Uterus (tissue), 4 donors: Measurements from ENCODE around the gene FAR1. TPM values are rescaled to one million over a fixed set of nuclear protein-coding genes. Genes with fewer than 3 reads are reported as not detected.

Source experiments
- DNase-seq, 2 donors: peaks; one replicate each; pipeline ENCODE4 v3.0.0-alpha.2; 2019 to 2020
- H3K27ac ChIP-seq, 2 donors: fragments of 200-600 bp; sonication (generic); 1 replicate in 1 of 2; 2 replicates in 1 of 2; pipeline ENCODE4 v1.5.1; 2016 to 2018
- H3K27me3 ChIP-seq, 2 donors: fragments of 200-600 bp; sonication (generic); one replicate each; pipeline ENCODE4 v1.5.1; 2018 to 2019; ENCODE audit warnings: control low read depth in 1 of 2
- H3K36me3 ChIP-seq, 2 donors: fragments of 200-600 bp; sonication (generic); one replicate each; pipeline ENCODE4 v1.5.1; 2019; ENCODE audit warnings: control low read depth in 1 of 2
- H3K4me1 ChIP-seq, 2 donors: fragments of 200-600 bp; sonication (generic); one replicate each; pipeline ENCODE4 v1.5.1; 2018 to 2019; ENCODE audit warnings: control low read depth in 1 of 2
- H3K4me3 ChIP-seq, 2 donors: fragments of 200-600 bp; sonication (generic); 1 replicate in 1 of 2; 2 replicates in 1 of 2; pipeline ENCODE4 v1.5.1; 2018 to 2019; ENCODE audit warnings: mild to moderate bottlenecking in 1 of 2
- H3K9me3 ChIP-seq, 2 donors: fragments of 200-600 bp; sonication (generic); one replicate each; pipeline ENCODE4 v1.5.1; 2019; ENCODE audit warnings: control low read depth in 1 of 2
- CTCF ChIP-seq, 4 experiments: fragments of 200-600 bp in 2 of 4; fragments of 450-650 bp in 2 of 4; sonication (generic) in 2 of 4; IDR thresholded peaks; one replicate each; pipeline ENCODE4 v1.5.1; 2016 to 2019; ENCODE audit warnings: antibody characterized with exemption in 4 of 4, mild to moderate bottlenecking in 2 of 4, moderate library complexity in 1 of 4
- POLR2A ChIP-seq, 2 donors: fragments of 450-650 bp; IDR thresholded peaks; one replicate each; pipeline ENCODE4 v1.6.1; 2016; ENCODE audit warnings: antibody characterized with exemption in 2 of 2, mild to moderate bottlenecking in 1 of 2, moderate library complexity in 1 of 2
- intact Hi-C: fragments of 100-400 bp; cut with DNase I; formaldehyde crosslinking; loops from one replicate; pipeline ENCODE4 v1.15.1; 2023; ENCODE audit warnings: low total_unique reads
- total RNA-seq, 4 donors: library from RNA; depleted of rRNA in 3 of 4; stranded (reverse); fragments of >200 nt in 3 of 4; gene quantifications; one replicate each; pipeline versions ENCODE4 v1.1.0 to v1.2.4, GENCODE V29; 2014 to 2023
- donor health status: DM: yes; HTN: yes; CAD: no.

Gene FAR1
- total RNA-seq, 4 donors from 2014 or later, result 34.8 to 148 (median 69.5) TPM

GRCh38 chr11:13760115-13760514 is 91.6 kb downstream of the FAR1 start:
- intact Hi-C loops, result no loop called here
- no peak overlapping the region for H3K4me3 ChIP-seq
- no peak for TF ChIP-seq CTCF (IDR thresholded peaks at IDR 0.05)
- no peak for TF ChIP-seq POLR2A (IDR thresholded peaks at IDR 0.05)
- H3K27me3 ChIP-seq, result no peaks in the 10 kb centered on the region
- DNase-seq, result no peak
- H3K27ac ChIP-seq, result no peak overlapping the region
- no peaks in the 10 kb centered on the region for H3K9me3 ChIP-seq
- no peaks in the 10 kb centered on the region for H3K4me1 ChIP-seq
- no peaks in the 10 kb centered on the region for H3K36me3 ChIP-seq

GRCh38 chr11:13761250-13761649 is 92.8 kb downstream of the FAR1 start:
- Histone ChIP-seq H3K27ac (no peak overlapping the region), H3K4me1 (no peaks in the 10 kb centered on the region), H3K4me3 (no peak overlapping the region), H3K36me3 (no peaks in the 10 kb centered on the region), H3K27me3 (no peaks in the 10 kb centered on the region), H3K9me3 (no peaks in the 10 kb centered on the region)
- DNase-seq, result no peak
- intact Hi-C loops, result no loop called here
- no peak for TF ChIP-seq CTCF (IDR thresholded peaks at IDR 0.05)
- TF ChIP-seq POLR2A (IDR thresholded peaks at IDR 0.05), result no peak

GRCh38 chr11:13761716-13762115 is 93.2 kb downstream of the FAR1 start:
- Histone ChIP-seq H3K4me1 (no peaks in the 10 kb centered on the region), H3K9me3 (no peaks in the 10 kb centered on the region), H3K4me3 (no peak overlapping the region), H3K27me3 (no peaks in the 10 kb centered on the region), H3K36me3 (no peaks in the 10 kb centered on the region), H3K27ac (no peak overlapping the region)
- intact Hi-C loops, result no loop called here
- TF ChIP-seq POLR2A (IDR thresholded peaks at IDR 0.05) (no peak), CTCF (IDR thresholded peaks at IDR 0.05) (no peak)
- DNase-seq, result no peak

GRCh38 chr11:13762718-13763117 is 94.2 kb downstream of the FAR1 start:
- intact Hi-C loops, result no loop called here
- no peaks in the 10 kb centered on the region for H3K36me3 ChIP-seq
- H3K9me3 ChIP-seq, result no peaks in the 10 kb centered on the region
- no peak for DNase-seq
- H3K27ac ChIP-seq, result no peak overlapping the region
- no peaks in the 10 kb centered on the region for H3K27me3 ChIP-seq
- H3K4me1 ChIP-seq, result no peaks in the 10 kb centered on the region
- H3K4me3 ChIP-seq, result no peak overlapping the region
- no peak for TF ChIP-seq POLR2A (IDR thresholded peaks at IDR 0.05)
- no peak for TF ChIP-seq CTCF (IDR thresholded peaks at IDR 0.05)

GRCh38 chr11:13763341-13763740 is 94.9 kb downstream of the FAR1 start:
- intact Hi-C loops, result no loop called here

More at GRCh38 chr11:13763341-13763740, 94.9 kb downstream of the FAR1 start:
- no peaks in the 10 kb centered on the region for H3K4me1 ChIP-seq
- no peaks in the 10 kb centered on the region for H3K9me3 ChIP-seq
- TF ChIP-seq CTCF (IDR thresholded peaks at IDR 0.05), result no peak
- no peak for TF ChIP-seq POLR2A (IDR thresholded peaks at IDR 0.05)
- H3K27me3 ChIP-seq, result no peaks in the 10 kb centered on the region
- no peaks in the 10 kb centered on the region for H3K36me3 ChIP-seq
- no peak for DNase-seq
- no peak overlapping the region for H3K27ac ChIP-seq
- H3K4me3 ChIP-seq, result no peak overlapping the region
